Measurements from ENCODE around the gene ARHGAP6. TPM values are rescaled to one million over a fixed set of nuclear protein-coding genes. Genes with fewer than 3 reads are reported as not detected.

ARHGAP6 gene
- total and polyA plus RNA-seq, 2 of the 13 experiments (the other 11 are each of a cell fraction or from before 2014, with no cell fraction given), result 0.11 TPM; not detected in 1

GRCh38 chrX:11386001-11386523, 279.7 kb downstream of the ARHGAP6 start:
- no peak overlapping the region for H3K4me2 ChIP-seq (ENCODE audit: low read depth, low read length)
- H3K9ac ChIP-seq (ENCODE audit: insufficient read depth, low read depth, low read length), result no peak overlapping the region
- no peaks in the 10 kb centered on the region for H3K27me3 ChIP-seq (ENCODE audit: control insufficient read depth in 1 of 2, insufficient read depth in 2 of 2, low read length in 2 of 2)
- TF ChIP-seq ARNTL (CRISPR knock-in tag; IDR thresholded peaks at IDR 0.05), result no peak
- no peak for TF ChIP-seq YEATS4 (CRISPR knock-in tag; IDR thresholded peaks at IDR 0.05; ENCODE audit: borderline replicate concordance)
- no peak for TF ChIP-seq PRDM4 (CRISPR knock-in tag; IDR thresholded peaks at IDR 0.05; ENCODE audit: borderline replicate concordance)
- TF ChIP-seq XRCC5 (optimal IDR thresholded peaks at IDR 0.05; ENCODE audit: low read length), result no peak
- TF ChIP-seq HNF4A (CRISPR knock-in tag; IDR thresholded peaks at IDR 0.05), result no peak
- TF ChIP-seq ARHGAP35 (CRISPR knock-in tag; IDR thresholded peaks at IDR 0.05; ENCODE audit: borderline replicate concordance), result no peak
- no peak for TF ChIP-seq SYNCRIP (IDR thresholded peaks at IDR 0.05; ENCODE audit: insufficient read depth, low read depth, low read length)
- no peak for TF ChIP-seq ZKSCAN8 (CRISPR knock-in tag; IDR thresholded peaks at IDR 0.05; ENCODE audit: borderline replicate concordance)
- H3K4me1 ChIP-seq (ENCODE audit: insufficient read depth, low read length), result no peaks in the 10 kb centered on the region
- no peaks in the 10 kb centered on the region for H3K79me2 ChIP-seq (ENCODE audit: insufficient read depth, low read length)
- no peak overlapping the region for H3K4me3 ChIP-seq (replicated peaks in 1 of 3; ENCODE audit: insufficient read depth in 1 of 3, low read depth in 2 of 3, low read length in 3 of 3)
- DNase-seq (ENCODE audit: low spot score) (no peak), FAIRE-seq (no peak), ATAC-seq (no peak)
- no peak overlapping the region for H3K27ac ChIP-seq (ENCODE audit: extremely low read length, insufficient read depth, low read length)
- intact Hi-C loops (cut with micrococcal nuclease; ENCODE audit: unreplicated experiment), result loop anchor here (10.0 kb wide), 1 partner anchor 241 kb away; no protein-coding TSS in a partner anchor
- no peaks in the 10 kb centered on the region for H3K36me3 ChIP-seq (replicated peaks in 1 of 2; ENCODE audit: control insufficient read depth in 1 of 2, insufficient read depth in 2 of 2, low read length in 2 of 2)
- H2AFZ ChIP-seq (ENCODE audit: low read length), result no peak overlapping the region
- H4K20me1 ChIP-seq (ENCODE audit: insufficient read depth, low read length), result no peaks in the 10 kb centered on the region
- ChIA-PET POLR2A (no interaction called here), CTCF (ENCODE audit: low intra/inter-chr PET ratio, low total read pairs) (no interaction called here)
- H3K9me3 ChIP-seq (ENCODE audit: low read length), result no peaks in the 10 kb centered on the region
- BruUV-seq (replicated peaks), result no TSS peak
- in situ Hi-C loops (cut with HindIII; ENCODE audit: extremely low pct_ligation_motif_present, low pct_unique_long_range_greater_than_20kb), result no loop called here
- 0% methylated on average over 5 of the region's 5 CpGs for WGBS (ENCODE audit: low lambda C conversion rate)

All from HepG2 (cell line).